GM13977 (cell line): Measurements from ENCODE around the gene SLC6A7.

Source experiments
- DNase-seq: peaks from one replicate; pipeline ENCODE4 v3.0.0; 2012; ENCODE audit warnings: low spot score
- in situ Hi-C: fragments of 300-500 bp; cut with MboI; formaldehyde crosslinking; loops from one replicate; pipeline ENCODE4 v1.12.0; 2022; ENCODE audit warnings: low sequenced_read_pairs, low pct_unique_long_range_greater_than_20kb, mixed read lengths, inconsistent platforms; ENCODE audit not compliant: unreplicated experiment
- TF ChIP-seq, protein P1 (sequence below): IDR thresholded peaks from 2 replicates; pipeline ENCODE4 v1.5.1; 2012; ENCODE audit warnings: mild to moderate bottlenecking, control low read depth; ENCODE audit not compliant: insufficient read depth; ENCODE audit errors: extremely low read depth, missing control alignments

Gene SLC6A7

DNA sequence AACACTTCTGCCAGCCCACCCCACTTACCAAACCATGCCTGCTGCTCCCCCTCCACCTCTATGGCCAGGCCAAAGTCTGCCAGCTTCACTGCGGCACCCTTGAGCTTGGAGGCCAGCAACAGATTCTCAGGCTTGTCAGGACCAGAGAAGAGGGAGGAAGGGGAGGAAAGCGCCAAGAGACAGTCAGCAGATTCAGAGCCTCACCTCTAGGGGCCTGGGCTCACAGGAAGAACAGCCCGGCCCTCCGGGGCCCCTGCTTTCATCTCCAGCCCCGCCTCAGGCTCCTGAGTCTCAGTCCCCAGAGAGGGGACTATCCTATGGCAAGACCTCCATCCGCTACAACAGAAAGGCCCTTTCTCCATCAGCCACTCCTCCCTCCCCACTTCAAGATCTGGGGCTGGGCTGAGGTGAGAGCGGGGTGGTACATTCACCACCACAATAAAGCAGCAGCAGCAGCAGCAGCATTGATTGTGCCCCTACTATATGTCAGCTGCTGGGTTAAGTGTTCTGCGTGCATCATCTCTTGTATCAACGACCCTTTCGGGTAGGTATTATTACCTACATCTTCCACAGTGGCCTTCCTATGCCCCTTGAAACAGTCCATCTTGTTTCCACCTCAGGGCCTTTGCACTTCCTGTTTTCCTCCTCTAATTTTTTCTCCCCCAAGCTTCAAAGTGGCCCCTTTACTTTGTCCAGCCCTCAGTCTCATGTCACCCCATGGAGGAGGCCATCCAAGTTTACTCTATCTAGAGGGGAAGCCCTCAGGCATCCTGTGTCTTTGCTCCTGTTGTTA is 63.8 kb downstream of the SLC6A7 start:
- DNase-seq = no peak
- in situ Hi-C loops = no loop called here
- TF ChIP-seq, protein P1, sequence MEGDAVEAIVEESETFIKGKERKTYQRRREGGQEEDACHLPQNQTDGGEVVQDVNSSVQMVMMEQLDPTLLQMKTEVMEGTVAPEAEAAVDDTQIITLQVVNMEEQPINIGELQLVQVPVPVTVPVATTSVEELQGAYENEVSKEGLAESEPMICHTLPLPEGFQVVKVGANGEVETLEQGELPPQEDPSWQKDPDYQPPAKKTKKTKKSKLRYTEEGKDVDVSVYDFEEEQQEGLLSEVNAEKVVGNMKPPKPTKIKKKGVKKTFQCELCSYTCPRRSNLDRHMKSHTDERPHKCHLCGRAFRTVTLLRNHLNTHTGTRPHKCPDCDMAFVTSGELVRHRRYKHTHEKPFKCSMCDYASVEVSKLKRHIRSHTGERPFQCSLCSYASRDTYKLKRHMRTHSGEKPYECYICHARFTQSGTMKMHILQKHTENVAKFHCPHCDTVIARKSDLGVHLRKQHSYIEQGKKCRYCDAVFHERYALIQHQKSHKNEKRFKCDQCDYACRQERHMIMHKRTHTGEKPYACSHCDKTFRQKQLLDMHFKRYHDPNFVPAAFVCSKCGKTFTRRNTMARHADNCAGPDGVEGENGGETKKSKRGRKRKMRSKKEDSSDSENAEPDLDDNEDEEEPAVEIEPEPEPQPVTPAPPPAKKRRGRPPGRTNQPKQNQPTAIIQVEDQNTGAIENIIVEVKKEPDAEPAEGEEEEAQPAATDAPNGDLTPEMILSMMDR = no peak

DNA sequence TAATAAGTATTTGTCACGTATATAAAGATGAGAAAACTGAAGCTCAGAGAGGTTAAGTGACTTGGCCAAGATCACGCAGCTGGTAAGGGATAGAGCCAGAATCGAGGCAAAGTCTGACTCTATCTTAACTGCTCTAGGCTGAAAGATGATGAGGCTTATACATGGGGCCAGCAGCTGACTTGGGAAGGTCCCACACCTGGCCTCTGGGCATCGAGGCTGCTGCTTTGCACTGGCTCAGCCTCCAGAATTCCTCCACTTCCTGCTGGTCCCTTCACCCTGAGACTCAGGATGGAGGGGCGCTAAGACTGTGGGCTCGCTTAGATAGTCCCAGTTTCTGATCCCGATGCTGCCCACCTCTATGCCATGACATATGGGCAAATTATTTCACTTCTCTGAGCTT is 64.5 kb downstream of the SLC6A7 start:
- in situ Hi-C loops = no loop called here
- TF ChIP-seq, protein P1 = no peak
- no peak for DNase-seq

DNA sequence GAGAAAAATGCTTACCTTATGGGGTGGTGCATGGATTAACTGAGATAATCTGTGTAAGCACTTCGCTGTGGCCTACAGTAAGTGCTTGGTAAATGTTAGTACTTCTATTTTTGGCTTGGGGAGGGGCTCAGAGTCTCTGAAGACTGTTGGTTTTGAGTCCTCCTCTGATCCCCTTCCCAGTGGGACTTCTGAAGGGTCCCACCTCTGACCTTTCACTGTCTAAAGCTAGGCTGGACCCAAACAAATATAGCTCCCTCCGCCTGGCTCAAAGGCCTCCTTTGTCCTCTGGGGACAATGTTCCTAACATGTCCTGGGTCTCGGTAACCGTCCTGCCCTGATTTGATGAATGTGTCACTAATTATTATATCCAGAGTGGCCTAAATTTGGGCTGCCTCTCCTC is 64.9 kb downstream of the SLC6A7 start:
- in situ Hi-C loops = no loop called here
- no peak for DNase-seq
- TF ChIP-seq, protein P1 = no peak

DNA sequence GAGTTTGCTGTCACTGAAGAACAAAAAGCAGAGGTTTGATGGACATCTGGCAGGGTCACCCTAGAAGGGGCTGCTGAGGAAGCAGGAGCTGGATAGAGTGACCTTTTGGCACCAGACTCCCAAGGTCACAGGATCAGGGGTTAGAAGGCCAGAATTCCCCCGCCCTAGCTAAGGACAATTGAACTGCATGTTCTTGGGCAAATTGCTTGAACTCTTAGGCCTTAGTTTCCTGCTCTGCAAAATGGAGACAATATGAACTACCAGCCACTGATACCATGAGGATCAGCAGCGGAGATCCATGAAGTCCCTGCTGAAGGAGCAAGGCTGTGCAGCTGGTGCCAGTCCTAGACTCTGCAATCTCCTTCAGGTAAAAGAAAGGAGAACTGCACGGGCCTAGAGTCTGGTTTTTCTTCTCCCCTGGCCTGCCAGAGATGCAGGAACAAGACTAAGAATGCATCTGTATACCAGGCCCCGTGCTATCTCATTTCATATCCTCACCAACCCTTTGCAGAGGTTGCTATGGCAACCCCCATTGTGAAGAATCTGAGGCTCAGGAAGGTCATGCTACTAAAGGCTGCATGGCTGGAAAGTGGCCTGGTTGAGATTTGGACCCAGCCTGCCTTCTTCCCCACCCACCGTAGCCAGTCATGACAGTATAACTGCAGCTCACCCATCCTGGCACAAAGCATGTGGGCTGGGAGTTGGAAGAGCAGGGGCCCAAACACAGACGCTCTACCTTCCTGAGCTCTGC is 66.0 kb downstream of the SLC6A7 start:
- TF ChIP-seq, protein P1 = no peak
- DNase-seq = no peak

DNA sequence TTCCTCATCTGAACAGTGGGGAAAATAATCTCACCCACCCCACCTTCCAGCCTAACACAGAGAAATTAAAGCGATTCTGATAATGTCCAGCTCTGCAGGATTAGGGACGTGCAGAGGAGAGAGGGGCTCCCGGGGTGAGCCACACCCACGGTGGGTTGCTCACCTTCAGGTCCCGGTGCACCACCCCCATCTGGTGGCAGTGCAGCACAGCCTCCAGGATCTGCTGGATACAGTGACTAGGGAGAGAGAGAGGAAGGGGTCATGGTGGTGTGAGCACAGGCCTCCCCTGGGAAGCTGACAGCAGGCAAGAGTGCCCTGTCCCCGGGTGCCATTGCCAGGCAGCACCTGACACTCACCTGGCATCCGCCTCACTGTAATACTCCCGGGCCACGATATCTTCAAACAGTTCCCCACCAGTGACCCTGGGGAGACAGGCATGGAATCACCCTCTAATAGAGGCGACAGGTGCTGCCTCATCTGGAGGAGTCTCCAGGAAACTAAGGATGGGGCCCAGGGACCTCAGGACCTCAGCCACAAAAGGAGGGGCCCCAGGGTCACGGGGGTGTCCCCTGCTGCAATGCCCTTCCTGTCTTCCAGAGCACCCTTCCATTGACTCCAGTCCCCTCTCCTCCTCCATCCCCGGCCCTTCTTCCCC is 66.7 kb downstream of the SLC6A7 start:
- in situ Hi-C loops = no loop called here
- DNase-seq = no peak
- TF ChIP-seq, protein P1 = no peak

More for the DNA sequence above, 66.0 kb downstream of the SLC6A7 start:
- in situ Hi-C loops = no loop called here

DNA sequence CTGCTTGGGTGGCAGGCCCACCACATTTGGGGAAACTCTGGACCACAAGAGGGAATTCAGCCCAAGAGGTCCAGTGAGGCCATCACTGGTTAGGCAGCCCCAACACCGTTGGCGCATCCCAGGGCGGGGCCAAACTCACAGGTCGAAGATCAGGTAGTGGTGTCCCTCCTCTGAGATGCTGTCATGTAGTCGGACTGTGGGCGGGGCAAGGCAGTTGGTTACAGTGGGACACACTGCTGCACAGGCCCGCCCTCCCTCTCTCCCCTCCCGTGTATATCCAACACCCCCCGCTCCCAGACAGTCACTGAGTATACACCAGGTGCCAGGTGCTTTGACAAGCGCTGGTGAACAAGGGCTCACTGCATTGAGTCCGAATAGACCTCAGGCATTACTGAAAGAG is 67.6 kb downstream of the SLC6A7 start:
- DNase-seq = no peak
- in situ Hi-C loops = no loop called here
- TF ChIP-seq, protein P1 = no peak
